Common myeloid progenitor, CD34-positive (primary cell): Measurements from ENCODE around the gene KDM6A.

Source experiments
- CTCF ChIA-PET: fragments of 350-600 bp; sonication (Branson Sonifier 250); formaldehyde crosslinking; loops from one replicate; lab custom pipeline; 2021; ENCODE audit warnings: antibody characterized with exemption; lab: Charles Lee
- POLR2A ChIA-PET: fragments of 350-600 bp; sonication (Branson Sonifier 250); formaldehyde crosslinking; loops from one replicate; lab custom pipeline; 2021; ENCODE audit warnings: antibody characterized with exemption; lab: Charles Lee
- DNase-seq, 3 donors: peaks; one replicate each; pipeline versions ENCODE4 v3.0.0 to v3.0.0-alpha.2; 2013
- H3K27ac ChIP-seq, 2 experiments: 1 replicate in 1 of 2; 2 replicates in 1 of 2; pipeline ENCODE4 v1.7.0; 2013; ENCODE audit warnings: inconsistent platforms in 2 of 2, low read length in 2 of 2, mild to moderate bottlenecking in 2 of 2, low read depth in 1 of 2, moderate library complexity in 1 of 2; ENCODE audit not compliant: severe bottlenecking in 2 of 2, insufficient read depth in 1 of 2, poor library complexity in 1 of 2
- H3K27me3 ChIP-seq, 5 experiments: replicated peaks in 2 of 5; 1 replicate in 3 of 5; 2 replicates in 2 of 5; pipeline versions ENCODE4 v1.6.1 to v1.7.0; 2013; ENCODE audit warnings: low read length in 4 of 5, mild to moderate bottlenecking in 2 of 5, moderate library complexity in 2 of 5, inconsistent platforms in 1 of 5; ENCODE audit not compliant: insufficient read depth in 5 of 5, control insufficient read depth in 4 of 5
- H3K36me3 ChIP-seq, 4 experiments: 1 replicate in 2 of 4; 2 replicates in 2 of 4; pipeline versions ENCODE4 v1.6.1 to v1.7.0; 2013; ENCODE audit warnings: low read length in 3 of 4, control low read depth in 1 of 4, mild to moderate bottlenecking in 1 of 4; ENCODE audit not compliant: control insufficient read depth in 4 of 4, insufficient read depth in 4 of 4
- H3K4me1 ChIP-seq, 4 experiments: 1 replicate in 3 of 4; 2 replicates in 1 of 4; pipeline versions ENCODE4 v1.6.1 to v1.7.1; 2013; ENCODE audit warnings: low read length in 3 of 4, mild to moderate bottlenecking in 3 of 4, control low read depth in 1 of 4, inconsistent platforms in 1 of 4, moderate library complexity in 1 of 4; ENCODE audit not compliant: control insufficient read depth in 4 of 4, insufficient read depth in 4 of 4; ENCODE audit errors: control extremely low read depth in 1 of 4
- H3K4me3 ChIP-seq, 7 experiments: 1 replicate in 4 of 7; 2 replicates in 3 of 7; pipeline versions ENCODE4 v1.5.1 to v1.7.0; 2013; ENCODE audit warnings: mild to moderate bottlenecking in 7 of 7, low read length in 6 of 7, moderate library complexity in 6 of 7, inconsistent platforms in 2 of 7, low read depth in 2 of 7, control low read depth in 1 of 7; ENCODE audit not compliant: insufficient read depth in 4 of 7, control insufficient read depth in 1 of 7; ENCODE audit errors: extremely low read depth in 1 of 7
- H3K9me3 ChIP-seq, 5 experiments: 1 replicate in 4 of 5; 2 replicates in 1 of 5; pipeline versions ENCODE4 v1.6.1 to v1.7.1; 2013; ENCODE audit warnings: low read length in 4 of 5, mild to moderate bottlenecking in 2 of 5, inconsistent platforms in 1 of 5, low read depth in 1 of 5, moderate library complexity in 1 of 5; ENCODE audit not compliant: control insufficient read depth in 4 of 5, insufficient read depth in 2 of 5; ENCODE audit errors: control extremely low read depth in 1 of 5
- WGBS: methylation state at CpG from one replicate; pipeline ENCODE4 v1.1.5; 2013; ENCODE audit not compliant: insufficient coverage; 5-methylcytosine and 5-hydroxymethylcytosine counted together

KDM6A gene

DNA sequence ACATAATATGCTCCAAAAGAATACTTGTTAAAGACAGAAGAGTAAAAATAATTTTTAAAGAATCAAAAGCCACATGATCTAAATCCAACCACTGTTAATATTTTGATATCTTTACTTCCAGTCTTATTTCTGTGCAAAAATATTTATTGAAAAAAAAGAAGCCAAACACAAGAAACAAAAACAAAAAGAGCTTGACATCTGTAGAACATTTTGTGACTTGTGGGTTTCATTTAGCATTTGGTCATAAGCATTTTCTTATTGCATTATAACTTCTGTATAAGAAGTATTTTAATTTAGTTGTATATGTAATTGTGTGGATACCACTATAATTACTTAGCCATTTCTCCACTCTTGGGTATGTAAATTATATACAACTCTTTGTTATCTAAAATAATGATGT lies 264.5 kb downstream of the KDM6A start:
- Histone ChIP-seq H3K4me3 (no peak overlapping the region), H3K27ac (no peak overlapping the region), H3K4me1 (no peaks in the 10 kb centered on the region), H3K27me3 (peaks cover 0 to 3% (median 0%) of the 10 kb centered on the region in 5 experiments), H3K36me3 (no peaks in the 10 kb centered on the region), H3K9me3 (peaks cover 0 to 5% (median 0%) of the 10 kb centered on the region in 5 experiments)
- DNase-seq, result peak in 2 of 3 donors; percentile 64 to 73
- POLR2A ChIA-PET, result no interaction called here
- CTCF ChIA-PET, result no interaction called here

DNA sequence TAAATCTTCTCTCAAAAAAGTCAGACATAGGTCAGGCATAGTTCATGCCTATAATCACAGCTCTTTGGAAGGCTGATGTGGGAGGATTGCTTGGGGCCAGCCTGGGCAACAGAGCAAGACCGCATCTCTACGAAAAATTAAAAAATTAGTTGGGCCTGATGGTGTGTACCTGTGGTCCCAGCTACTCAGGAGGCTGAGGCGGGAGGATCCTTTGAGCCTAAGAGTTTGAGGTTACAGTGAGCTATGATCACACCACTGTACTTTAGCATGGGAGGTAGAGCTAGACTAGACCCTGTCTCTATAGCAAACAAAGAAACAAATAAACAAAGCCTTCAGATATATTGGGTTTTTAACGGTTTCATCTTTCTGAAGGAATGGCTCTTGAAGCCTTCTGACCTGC lies 265.5 kb downstream of the KDM6A start:
- Histone ChIP-seq H3K4me3 (no peak overlapping the region), H3K27ac (no peak overlapping the region), H3K27me3 (peaks cover 0 to 3% (median 0%) of the 10 kb centered on the region in 5 experiments), H3K36me3 (no peaks in the 10 kb centered on the region), H3K4me1 (no peaks in the 10 kb centered on the region), H3K9me3 (peaks cover 0 to 5% (median 0%) of the 10 kb centered on the region in 5 experiments)
- CTCF ChIA-PET, result interaction anchor here (1.0 kb wide), 1 partner anchor 49 kb away, joined by 4 read pairs; no protein-coding TSS in a partner anchor
- WGBS, result 90% methylated on average over 2 of the region's 4 CpGs
- peak in 1 of 3 donors; percentile 20 for DNase-seq
- POLR2A ChIA-PET, result no interaction called here

GRCh38 chrX:45140812-45141211 lies 267.8 kb downstream of the KDM6A start:
- ChIA-PET CTCF (no interaction called here), POLR2A (no interaction called here)
- 88% methylated on average over 4 of the region's 4 CpGs for WGBS
- Histone ChIP-seq H3K27ac (no peak overlapping the region), H3K9me3 (no peaks in the 10 kb centered on the region), H3K4me1 (no peaks in the 10 kb centered on the region), H3K4me3 (no peak overlapping the region), H3K36me3 (no peaks in the 10 kb centered on the region), H3K27me3 (peaks cover 0 to 8% (median 0%) of the 10 kb centered on the region in 5 experiments)
- no peak for DNase-seq

DNA sequence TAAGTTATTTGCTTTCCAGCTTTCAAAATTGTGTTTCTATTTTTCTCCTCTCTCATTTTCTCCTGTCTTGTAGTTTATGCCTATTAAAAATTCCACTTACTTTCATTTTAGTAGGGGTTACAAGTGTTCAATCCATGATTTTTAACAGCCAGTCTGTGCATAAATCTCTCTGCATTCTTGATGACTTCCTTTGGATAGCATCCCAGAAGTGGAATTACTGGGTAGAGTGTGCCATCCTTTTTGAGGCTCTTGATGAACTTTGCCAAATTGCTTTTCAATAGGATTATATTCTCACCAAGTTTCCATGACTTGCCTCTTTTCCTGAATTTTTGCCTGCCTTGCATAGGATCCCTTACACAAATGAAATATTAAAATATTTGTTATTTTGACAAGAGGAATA lies 269.2 kb downstream of the KDM6A start:
- CTCF ChIA-PET, result no interaction called here
- POLR2A ChIA-PET, result no interaction called here
- no peak overlapping the region for H3K4me3 ChIP-seq
- H3K27ac ChIP-seq, result no peak overlapping the region
- peaks cover 0 to 11% (median 0%) of the 10 kb centered on the region in 5 experiments for H3K27me3 ChIP-seq
- H3K9me3 ChIP-seq, result no peaks in the 10 kb centered on the region
- DNase-seq, result no peak
- no peaks in the 10 kb centered on the region for H3K36me3 ChIP-seq
- H3K4me1 ChIP-seq, result no peaks in the 10 kb centered on the region

DNA sequence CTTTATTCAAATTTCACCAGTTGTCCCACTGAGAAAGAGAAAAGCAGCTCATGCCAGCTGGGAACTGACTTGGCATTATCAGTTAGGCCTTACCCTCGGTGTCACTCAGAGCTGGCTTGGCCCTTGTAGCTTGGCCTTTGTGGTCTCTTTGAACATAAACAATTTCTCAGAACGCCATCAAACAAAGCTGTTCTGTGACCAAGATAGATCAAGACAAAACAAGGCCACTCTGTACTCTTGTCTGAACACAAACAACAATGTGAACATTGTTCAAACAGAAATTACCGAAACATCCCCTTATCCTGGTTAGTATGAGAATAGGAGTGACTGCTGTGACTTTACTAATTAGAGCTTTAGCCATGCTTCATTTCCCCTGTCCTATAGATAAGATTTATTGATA lies 270.5 kb downstream of the KDM6A start:
- POLR2A ChIA-PET, result no interaction called here
- WGBS, result 83% methylated on average over 1 of the region's 3 CpGs

DNA sequence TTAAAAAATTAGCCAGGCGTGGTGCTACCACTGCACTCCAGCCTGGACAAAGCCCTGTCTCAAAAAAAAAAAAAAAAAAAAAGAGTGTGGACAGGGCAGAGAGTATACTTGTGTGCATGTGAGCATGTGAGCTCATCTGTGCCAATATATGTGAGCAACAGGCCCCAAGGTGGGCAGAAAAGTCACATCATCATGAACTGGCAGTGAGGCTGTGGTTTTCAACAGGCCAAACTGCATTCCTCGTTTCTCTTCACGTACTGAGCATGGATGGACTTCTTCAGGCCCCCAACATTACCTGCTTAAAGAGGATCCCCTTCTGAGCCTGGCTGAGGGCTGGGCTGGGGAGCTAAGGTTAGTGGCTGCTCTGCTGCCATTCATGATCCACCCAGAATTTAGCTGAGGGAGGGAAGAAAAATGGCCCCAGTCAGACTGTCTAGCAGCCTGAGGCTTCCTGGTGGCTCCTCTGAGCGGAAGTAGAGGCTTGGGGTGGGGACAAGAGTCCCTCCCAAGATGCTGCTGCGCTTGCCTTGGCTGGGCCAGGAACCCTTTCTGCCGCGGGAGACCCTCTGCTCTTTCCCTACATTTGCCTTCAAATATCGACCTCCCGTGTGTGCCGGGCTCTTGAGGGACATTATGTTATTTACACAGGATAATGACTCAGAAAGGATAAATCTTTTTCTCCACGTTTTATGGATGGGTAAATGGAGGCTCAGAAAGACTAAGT lies 272.7 kb downstream of the KDM6A start:
- H3K27ac ChIP-seq, result no peak overlapping the region
- WGBS, result 92% methylated on average over 6 of the region's 11 CpGs
- peaks cover 0 to 18% (median 0%) of the 10 kb centered on the region in 5 experiments for H3K27me3 ChIP-seq
- H3K36me3 ChIP-seq, result no peaks in the 10 kb centered on the region
- CTCF ChIA-PET, result no interaction called here
- no peak for DNase-seq
- POLR2A ChIA-PET, result no interaction called here
- H3K9me3 ChIP-seq, result no peaks in the 10 kb centered on the region
- H3K4me1 ChIP-seq, result no peaks in the 10 kb centered on the region
- no peak overlapping the region for H3K4me3 ChIP-seq

More for the DNA sequence above, 270.5 kb downstream of the KDM6A start:
- no peak for DNase-seq
- Histone ChIP-seq H3K4me3 (no peak overlapping the region), H3K9me3 (no peaks in the 10 kb centered on the region), H3K4me1 (no peaks in the 10 kb centered on the region), H3K36me3 (no peaks in the 10 kb centered on the region), H3K27me3 (peaks cover 0 to 20% (median 0%) of the 10 kb centered on the region in 5 experiments), H3K27ac (no peak overlapping the region)
- CTCF ChIA-PET, result no interaction called here

DNA sequence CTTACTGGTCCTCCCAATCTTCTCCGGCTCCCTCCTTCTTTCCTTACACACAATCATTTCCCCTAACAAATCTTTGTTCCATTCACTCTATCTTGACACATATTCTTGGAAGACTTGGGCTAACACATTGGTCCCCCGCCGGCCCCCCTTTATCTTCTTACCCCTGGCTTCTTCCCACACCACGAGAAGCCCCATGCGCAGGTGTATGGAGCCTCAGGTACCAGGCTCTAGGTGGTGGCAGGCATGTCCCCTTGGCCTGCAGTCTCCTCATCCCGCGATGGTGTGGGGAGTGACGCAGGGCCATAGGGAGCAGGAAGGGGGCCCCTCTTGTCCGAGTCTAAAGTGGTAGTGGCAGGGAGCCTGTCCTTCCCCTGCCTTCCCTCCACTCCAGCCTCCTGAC lies 277.8 kb downstream of the KDM6A start:
- ChIA-PET POLR2A (no interaction called here), CTCF (no interaction called here)
- no peak for DNase-seq
- Histone ChIP-seq H3K36me3 (no peaks in the 10 kb centered on the region), H3K27me3 (peaks cover 0 to 25% (median 0%) of the 10 kb centered on the region in 5 experiments), H3K4me1 (no peaks in the 10 kb centered on the region), H3K4me3 (no peak overlapping the region), H3K9me3 (no peaks in the 10 kb centered on the region), H3K27ac (no peak overlapping the region)
- 96% methylated on average over 8 of the region's 9 CpGs for WGBS
